ENCODE data around the gene NCAPH2.
"Not testable (repeated sequence)": the region's sequence is repeated elsewhere in the genome, so short reads cannot be mapped to it uniquely, and the experiment has no call there.

NCAPH2 gene

DNA sequence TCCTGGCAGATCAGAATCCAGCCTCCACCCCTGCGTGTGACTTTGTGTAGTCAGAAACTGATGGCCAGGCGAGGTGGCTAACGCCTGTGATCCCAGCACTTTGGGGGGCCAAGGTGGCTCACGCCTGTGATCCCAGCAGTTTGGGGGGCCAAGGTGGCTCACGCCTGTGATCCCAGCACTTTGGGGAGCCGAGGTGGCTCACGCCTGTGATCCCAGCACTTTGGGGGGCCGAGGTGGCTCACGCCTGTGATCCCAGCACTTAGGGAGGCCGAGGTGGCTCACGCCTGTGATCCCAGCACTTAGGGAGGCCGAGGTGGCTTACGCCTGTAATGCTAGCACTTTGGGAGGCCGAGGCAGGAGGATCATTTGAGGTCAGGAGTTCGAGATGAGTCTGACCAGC, 5.2 kb downstream of the NCAPH2 start:
- TF ChIP-seq, protein P1, sequence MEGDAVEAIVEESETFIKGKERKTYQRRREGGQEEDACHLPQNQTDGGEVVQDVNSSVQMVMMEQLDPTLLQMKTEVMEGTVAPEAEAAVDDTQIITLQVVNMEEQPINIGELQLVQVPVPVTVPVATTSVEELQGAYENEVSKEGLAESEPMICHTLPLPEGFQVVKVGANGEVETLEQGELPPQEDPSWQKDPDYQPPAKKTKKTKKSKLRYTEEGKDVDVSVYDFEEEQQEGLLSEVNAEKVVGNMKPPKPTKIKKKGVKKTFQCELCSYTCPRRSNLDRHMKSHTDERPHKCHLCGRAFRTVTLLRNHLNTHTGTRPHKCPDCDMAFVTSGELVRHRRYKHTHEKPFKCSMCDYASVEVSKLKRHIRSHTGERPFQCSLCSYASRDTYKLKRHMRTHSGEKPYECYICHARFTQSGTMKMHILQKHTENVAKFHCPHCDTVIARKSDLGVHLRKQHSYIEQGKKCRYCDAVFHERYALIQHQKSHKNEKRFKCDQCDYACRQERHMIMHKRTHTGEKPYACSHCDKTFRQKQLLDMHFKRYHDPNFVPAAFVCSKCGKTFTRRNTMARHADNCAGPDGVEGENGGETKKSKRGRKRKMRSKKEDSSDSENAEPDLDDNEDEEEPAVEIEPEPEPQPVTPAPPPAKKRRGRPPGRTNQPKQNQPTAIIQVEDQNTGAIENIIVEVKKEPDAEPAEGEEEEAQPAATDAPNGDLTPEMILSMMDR (IDR thresholded peaks at IDR 0.05) = no peak
- TF ChIP-seq ZFX (IDR thresholded peaks at IDR 0.05; ENCODE audit: borderline replicate concordance) = no peak
- no peak overlapping the region for H3K27ac ChIP-seq

DNA sequence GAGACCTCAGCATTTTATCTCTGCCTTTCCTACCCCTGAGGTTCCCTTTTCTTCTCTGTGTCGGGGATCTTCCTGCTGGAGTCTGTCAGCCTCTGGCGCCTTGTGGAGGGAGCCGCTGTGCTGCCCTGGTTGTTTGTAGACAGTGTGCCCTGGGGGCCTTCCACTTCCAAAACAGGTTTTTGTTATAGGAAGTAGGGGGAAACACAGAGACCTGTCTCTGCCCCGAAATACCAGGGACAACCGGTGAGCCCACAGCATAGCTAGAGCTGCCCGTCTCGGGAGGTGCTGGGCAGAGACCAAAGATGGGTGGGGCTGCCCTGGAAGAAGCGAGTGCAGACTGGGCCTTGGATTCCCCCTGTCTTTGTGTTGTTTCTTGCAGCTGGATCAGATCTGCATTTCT, 8.0 kb downstream of the NCAPH2 start:
- TF ChIP-seq, protein P1 (IDR thresholded peaks at IDR 0.05) = no peak
- no peak for TF ChIP-seq ZFX (IDR thresholded peaks at IDR 0.05; ENCODE audit: borderline replicate concordance)
- H3K27ac ChIP-seq = no peak overlapping the region

DNA sequence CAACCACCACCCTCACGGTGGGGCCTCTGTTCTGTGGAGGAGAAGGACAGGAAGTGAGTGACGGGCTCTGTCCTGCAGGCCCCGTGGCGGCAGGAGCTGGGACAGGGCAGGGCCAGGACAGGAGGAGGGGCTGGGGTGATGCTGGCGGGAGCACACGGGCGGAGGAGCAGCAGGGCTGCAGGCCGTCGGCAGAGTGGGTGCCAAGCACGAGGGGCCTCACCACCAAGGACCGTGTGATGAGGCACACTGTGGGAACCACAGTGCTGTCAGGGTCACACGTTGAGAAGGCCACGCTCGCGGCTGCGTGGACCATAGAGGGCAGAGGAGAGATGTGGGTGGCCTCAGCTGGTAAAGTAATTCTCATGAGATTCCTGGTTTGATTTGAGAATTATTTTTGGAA, 8.9 kb downstream of the NCAPH2 start:
- H3K27ac ChIP-seq = no peak overlapping the region
- TF ChIP-seq ZFX (IDR thresholded peaks at IDR 0.05; ENCODE audit: borderline replicate concordance) = no peak
- TF ChIP-seq, protein P1 (IDR thresholded peaks at IDR 0.05) = no peak

DNA sequence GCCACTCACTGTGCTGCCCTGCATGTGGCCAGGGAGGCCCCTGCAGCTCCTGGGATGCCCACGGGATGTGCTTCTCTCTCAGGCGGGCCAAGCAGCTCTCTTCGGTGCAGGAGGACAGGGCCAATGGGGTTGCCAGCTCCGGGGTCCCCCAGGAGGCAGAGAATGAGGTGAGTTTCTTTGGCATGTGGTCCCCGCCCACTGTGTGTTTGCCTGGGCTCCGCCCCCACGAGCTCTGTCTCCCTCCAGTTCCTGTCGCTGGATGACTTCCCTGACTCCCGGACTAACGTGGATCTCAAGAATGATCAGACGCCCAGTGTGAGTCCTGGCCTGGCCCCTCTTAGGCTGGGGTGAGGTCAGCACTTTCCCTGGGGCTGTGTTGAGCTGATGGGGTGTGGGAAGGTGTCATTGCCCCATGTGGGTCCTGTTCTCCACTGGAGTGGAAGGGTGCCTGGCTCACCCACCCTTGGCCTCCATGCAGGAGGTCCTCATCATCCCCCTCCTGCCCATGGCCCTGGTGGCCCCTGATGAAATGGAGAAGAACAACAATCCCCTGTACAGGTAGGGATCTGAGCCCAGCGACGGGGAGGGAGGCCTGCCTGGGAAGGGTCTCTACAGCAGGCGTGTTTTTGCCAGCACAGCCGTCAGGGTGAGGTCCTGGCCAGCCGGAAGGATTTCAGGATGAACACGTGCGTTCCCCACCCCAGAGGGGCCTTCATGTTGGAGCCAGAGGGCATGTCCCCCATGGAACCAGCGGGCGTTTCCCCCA, 9.7 kb downstream of the NCAPH2 start:
- no peak overlapping the region for H3K27ac ChIP-seq
- no peak for TF ChIP-seq ZFX (IDR thresholded peaks at IDR 0.05; ENCODE audit: borderline replicate concordance)
- TF ChIP-seq, protein P1 (IDR thresholded peaks at IDR 0.05) = no peak

DNA sequence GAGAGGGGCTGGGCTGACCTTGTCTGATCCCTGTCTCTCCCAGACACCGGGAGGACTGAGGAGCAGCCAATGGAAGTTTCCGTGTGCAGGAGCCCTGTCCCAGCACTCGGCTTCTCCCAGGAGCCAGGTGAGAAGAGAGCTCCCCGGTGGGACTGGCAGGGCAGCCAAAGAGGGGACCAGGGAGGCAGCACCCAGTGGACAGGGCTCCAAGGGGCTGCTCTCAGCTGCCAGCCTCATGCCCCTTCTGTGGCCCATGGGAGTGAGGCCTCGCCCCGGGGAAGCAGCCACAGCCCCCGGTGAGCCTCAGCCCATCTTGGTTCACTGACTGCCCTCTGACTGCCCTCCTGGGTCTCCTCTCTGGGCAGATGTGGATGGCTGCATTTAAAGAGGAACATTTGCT, 10.6 kb downstream of the NCAPH2 start:
- TF ChIP-seq, protein P1 (IDR thresholded peaks at IDR 0.05) = no peak
- TF ChIP-seq ZFX (IDR thresholded peaks at IDR 0.05; ENCODE audit: borderline replicate concordance) = no peak
- H3K27ac ChIP-seq = no peak overlapping the region

DNA sequence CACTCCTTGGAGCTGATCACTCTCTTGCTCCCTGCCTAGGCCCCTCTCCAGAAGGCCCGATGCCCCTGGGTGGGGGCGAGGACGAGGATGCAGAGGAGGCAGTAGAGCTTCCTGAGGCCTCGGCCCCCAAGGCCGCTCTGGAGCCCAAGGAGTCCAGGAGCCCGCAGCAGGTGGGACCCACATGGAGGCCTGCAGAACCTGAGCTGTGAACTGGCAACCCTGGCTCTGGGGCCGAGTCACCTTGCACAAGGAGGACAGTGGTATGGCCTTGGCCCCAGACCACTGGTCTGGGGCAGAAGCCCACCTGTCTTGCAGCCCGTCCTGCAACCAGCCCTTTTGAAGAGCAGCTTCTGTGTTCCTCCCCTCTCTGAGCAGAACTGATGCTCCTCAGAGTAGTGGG, 11.1 kb downstream of the NCAPH2 start:
- TF ChIP-seq ZFX (IDR thresholded peaks at IDR 0.05; ENCODE audit: borderline replicate concordance) = no peak
- TF ChIP-seq, protein P1 (IDR thresholded peaks at IDR 0.05) = no peak
- no peak overlapping the region for H3K27ac ChIP-seq

DNA sequence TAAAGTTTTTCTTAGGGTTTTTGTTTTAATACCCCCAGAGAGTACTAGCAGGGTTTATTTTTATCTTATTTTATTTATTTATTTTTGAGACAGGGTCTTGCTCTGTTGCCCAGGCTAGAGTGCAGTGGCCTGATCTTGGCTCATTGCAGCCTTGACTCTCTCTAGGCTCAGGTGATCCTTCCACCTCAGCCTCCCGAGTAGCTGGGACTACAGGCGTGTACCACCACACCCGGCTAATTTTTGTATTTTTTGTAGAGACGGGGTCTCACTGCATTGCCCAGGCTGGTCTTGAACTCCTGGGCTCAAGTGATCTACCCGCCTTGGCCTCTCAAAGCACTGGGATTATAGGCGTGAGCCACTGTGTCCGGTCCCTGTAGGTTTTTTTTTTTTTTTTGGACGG, 12.2 kb downstream of the NCAPH2 start:
- not testable (repeated sequence) for H3K27ac ChIP-seq
